K562 (cell line): ENCODE data around the gene OTUB2. TPM values are rescaled to one million over a fixed set of nuclear protein-coding genes. Genes with fewer than 3 reads are reported as not detected.

Experiments used
- ATAC-seq: fragments of 200-7000 bp; cut with Tn5 transposase; 3 replicates; pipeline ENCODE4 v1.9.1; 2020; ENCODE audit warnings: moderate library complexity
- BruUV-seq: library from RNA; stranded (reverse); fragments of 400-500 nt; replicated peaks from 2 replicates; lab custom pipeline; 2021; lab: Mats Ljungman, UMichigan
- CTCF ChIA-PET: fragments of 300-600 bp; formaldehyde crosslinking; extraction: SDS; loops from one replicate; lab custom pipeline; 2021; ENCODE audit warnings: low intra/inter-chr PET ratio; lab: Yijun Ruan, JAX
- POLR2A ChIA-PET: fragments of 300-600, 350-650 bp; sonication (Branson Sonifier 250); formaldehyde crosslinking; extraction: SDS; loops from one replicate; lab custom pipeline; 2021; ENCODE audit warnings: antibody characterized with exemption, inconsistent platforms; lab: Yijun Ruan, JAX
- DNase-seq, 4 experiments: peaks; one replicate each; pipeline versions ENCODE4 v3.0.0 to v3.0.0-alpha.2; 2011 to 2018; ENCODE audit warnings: low spot score in 3 of 4, mixed read lengths in 3 of 4; ENCODE audit errors: extremely low read depth in 1 of 4
- FAIRE-seq: peaks from 2 replicates; lab custom pipeline; 2011; peaks lifted over from hg19 to GRCh38; lab: Jason Lieb, UNC
- H2AFZ ChIP-seq: 2 replicates; pipeline ENCODE4 v1.6.0; 2011; ENCODE audit warnings: low read depth, low read length, control low read depth, inconsistent platforms
- H3K27ac ChIP-seq: fragments of 200-600 bp; 3 replicates; pipeline ENCODE4 v1.8.0; 2011; ENCODE audit warnings: low read depth, mild to moderate bottlenecking, control low read depth, inconsistent platforms, low read length, moderate library complexity, mixed read lengths; ENCODE audit errors: extremely low read depth
- H3K27me3 ChIP-seq, 2 experiments: fragments of 300-600 bp in 1 of 2; 2 replicates in 1 of 2; 3 replicates in 1 of 2; pipeline versions ENCODE4 v1.6.0 to v1.8.0; 2011; ENCODE audit warnings: inconsistent platforms in 2 of 2, low read length in 2 of 2, mild to moderate bottlenecking in 1 of 2, mixed read lengths in 1 of 2, moderate library complexity in 1 of 2; ENCODE audit not compliant: control insufficient read depth in 2 of 2, insufficient read depth in 2 of 2
- H3K36me3 ChIP-seq: fragments of 300-600 bp; 3 replicates; pipeline ENCODE4 v1.8.0; 2011; ENCODE audit warnings: mild to moderate bottlenecking, low read length, inconsistent platforms; ENCODE audit not compliant: control insufficient read depth, insufficient read depth
- H3K4me1 ChIP-seq, 2 experiments: fragments of 200-600 bp in 1 of 2; replicated peaks in 1 of 2; 2 replicates in 1 of 2; 3 replicates in 1 of 2; pipeline versions ENCODE4 v1.5.1 to v1.8.0; 2011; ENCODE audit warnings: inconsistent platforms in 2 of 2, low read length in 2 of 2, mild to moderate bottlenecking in 1 of 2, mixed read lengths in 1 of 2, moderate library complexity in 1 of 2; ENCODE audit not compliant: control insufficient read depth in 2 of 2, insufficient read depth in 2 of 2
- H3K4me2 ChIP-seq: 2 replicates; pipeline ENCODE4 v1.6.1; 2011; ENCODE audit warnings: low read length, control low read depth, inconsistent platforms, mixed read lengths; ENCODE audit not compliant: insufficient read depth
- H3K4me3 ChIP-seq: fragments of 200-600 bp; sonication (generic), shearing (Covaris generic); 2 replicates; pipeline ENCODE4 v1.5.1; 2016; ENCODE audit warnings: control low read depth, inconsistent platforms
- H3K79me2 ChIP-seq: fragments of 200-600 bp; 3 replicates; pipeline ENCODE4 v1.8.0; 2011; ENCODE audit warnings: low read length, inconsistent platforms; ENCODE audit not compliant: control insufficient read depth, insufficient read depth
- H3K9ac ChIP-seq, 2 experiments: 2 replicates each; pipeline versions ENCODE4 v1.6.0 to v1.6.1; 2011; ENCODE audit warnings: low read depth in 2 of 2, low read length in 2 of 2, control low read depth in 1 of 2, inconsistent platforms in 1 of 2, mild to moderate bottlenecking in 1 of 2, mixed read lengths in 1 of 2; ENCODE audit not compliant: insufficient read depth in 1 of 2
- H3K9me1 ChIP-seq: one replicate; pipeline ENCODE4 v1.6.0; 2011; ENCODE audit warnings: inconsistent platforms, mild to moderate bottlenecking, low read length, moderate library complexity; ENCODE audit not compliant: control insufficient read depth, insufficient read depth
- H3K9me3 ChIP-seq: replicated peaks from 2 replicates; pipeline ENCODE4 v1.5.1; 2011; ENCODE audit warnings: low read depth, low read length, inconsistent platforms; ENCODE audit not compliant: control insufficient read depth, insufficient read depth
- H4K20me1 ChIP-seq: replicated peaks from 2 replicates; pipeline ENCODE4 v1.6.1; 2011; ENCODE audit warnings: low read length, inconsistent platforms, mixed read lengths; ENCODE audit not compliant: control insufficient read depth, insufficient read depth
- CHD4 ChIP-seq: fragments of 200-600 bp; sonication (generic); IDR thresholded peaks from 3 replicates; pipeline ENCODE4 v1.6.1; 2012; ENCODE audit warnings: low read depth, mild to moderate bottlenecking, mixed read lengths, low read length, inconsistent platforms; ENCODE audit not compliant: insufficient read depth, insufficient replicate concordance, poor library complexity, severe bottlenecking
- KDM5B ChIP-seq: fragments of 200-600 bp; sonication (generic); IDR thresholded peaks from 2 replicates; pipeline ENCODE4 v1.6.1; 2012; ENCODE audit warnings: low read depth, mild to moderate bottlenecking, moderate library complexity, low read length, control low read depth, inconsistent platforms; ENCODE audit not compliant: insufficient replicate concordance
- MAFG ChIP-seq: fragments of 450-650 bp; conservative IDR thresholded peaks from 2 replicates; pipeline ENCODE4 v1.6.1; 2016; ENCODE audit warnings: missing genetic modification characterization, missing compliant biosample characterization
- NR2C1 ChIP-seq, 2 experiments: fragments of 450-650 bp; IDR thresholded peaks; 2 replicates each; pipeline ENCODE4 v1.6.1; 2017; ENCODE audit warnings: mild to moderate bottlenecking in 2 of 2, antibody characterized with exemption in 1 of 2, inconsistent platforms in 1 of 2, missing compliant biosample characterization in 1 of 2, missing genetic modification characterization in 1 of 2
- RHOXF2B ChIP-seq: fragments of 250-450 bp; sonication (Bioruptor Pico); conservative IDR thresholded peaks from 2 replicates; pipeline ENCODE4 v1.5.1; 2021
- RNF2 ChIP-seq: sonication (generic); IDR thresholded peaks from 2 replicates; pipeline ENCODE4 v1.6.1; 2016
- ZEB2 ChIP-seq: fragments of 450-650 bp; IDR thresholded peaks from 2 replicates; pipeline ENCODE4 v1.6.1; 2016
- ZNF766 ChIP-seq: fragments of 200-800 bp; sonication (Bioruptor generic); conservative IDR thresholded peaks from 2 replicates; pipeline ENCODE4 v1.6.1; 2016; ENCODE audit warnings: missing genetic modification characterization, missing compliant biosample characterization
- WGBS: fragments of 100-300 bp; shearing (Covaris generic); methylation state at CpG from one replicate; pipeline ENCODE4 v1.1.6; 2016; ENCODE audit warnings: low coverage, mixed read lengths; ENCODE audit not compliant: insufficient coverage; ENCODE audit errors: missing lambda C conversion rate; 5-methylcytosine and 5-hydroxymethylcytosine counted together
- in situ Hi-C: fragments of 300-500 bp; cut with MboI; formaldehyde crosslinking; loops from 4 replicates; pipeline ENCODE4 v1.15.0; 2018; ENCODE audit warnings: inconsistent platforms, mixed read lengths
- intact Hi-C: fragments of 100-400 bp; cut with micrococcal nuclease; formaldehyde crosslinking; loops from 2 replicates; pipeline ENCODE4 v1.14.2; 2022
- polyA plus RNA-seq, 8 experiments: library from polyadenylated mRNA; depleted of rRNA in 4 of 8; stranded (reverse) in 5 of 8; unstranded in 3 of 8; fragments of >200 nt; fragmentation: Nextera tagmentation in 2 of 8; fragmentation: Illumina TruSeq in 1 of 8; extraction: Ambion mirVana in 2 of 8; extraction: Trizol in 1 of 8; gene quantifications; 2 replicates each; pipeline versions ENCODE4 v1.2.1 to v1.2.3, GENCODE V29; 2011 to 2014; ENCODE audit warnings: inconsistent platforms in 1 of 8, missing spikeins in 1 of 8
- total RNA-seq, 7 experiments: library from RNA; depleted of rRNA in 6 of 7; stranded (reverse); fragments of >200 nt in 6 of 7; fragmentation: Illumina TruSeq in 2 of 7; extraction: Trizol in 2 of 7; gene quantifications; 2 replicates each; pipeline versions ENCODE4 v1.2.1 to v1.2.3, GENCODE V29; 2011 to 2021; ENCODE audit warnings: low replicate concordance in 1 of 7

The OTUB2 gene
- total and polyA plus RNA-seq, 9 of the 15 experiments (the other 6 are each of a cell fraction or from before 2014, with no cell fraction given), result 0.01 to 0.31 (median 0.11) TPM

DNA sequence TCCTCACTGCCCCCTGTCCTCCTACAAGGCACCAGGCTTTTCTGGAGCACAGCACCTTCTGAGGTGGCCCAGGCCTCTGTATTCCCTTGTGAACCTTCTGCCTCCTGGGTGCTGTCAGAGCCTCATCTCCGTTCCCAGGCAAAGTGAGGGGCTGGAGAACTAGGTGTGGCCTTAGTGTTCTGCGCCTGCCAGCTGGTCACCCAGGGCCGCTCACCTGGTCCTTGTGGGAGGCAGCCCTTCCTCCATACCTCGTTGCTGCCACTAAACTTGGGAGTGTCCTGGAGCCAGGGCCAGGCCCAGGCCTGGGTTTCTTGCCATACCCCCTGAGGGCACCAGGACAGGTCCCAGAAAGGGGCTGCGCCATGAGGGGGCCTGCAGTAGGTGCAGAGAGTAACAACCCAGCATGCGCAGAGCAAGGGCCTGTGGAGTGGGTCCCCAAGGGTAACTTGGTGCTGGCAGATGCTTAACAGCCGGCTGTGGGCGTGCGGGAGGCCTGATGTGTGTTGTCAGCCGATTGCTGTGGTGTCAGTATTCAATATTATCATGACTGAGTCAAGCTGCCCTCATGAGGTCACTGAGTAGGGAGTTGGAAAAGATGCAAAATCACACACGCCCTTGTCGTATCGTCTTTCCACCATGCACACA lies 17.1 kb downstream of the OTUB2 start:
- Histone ChIP-seq H3K4me3 (no peak overlapping the region), H3K79me2 (no peaks in the 10 kb centered on the region), H3K27me3 (peaks cover 2 to 11% of the 10 kb centered on the region in 2 experiments; a peak in 4 of 5 replicates), H3K9me1 (no peaks in the 10 kb centered on the region), H3K9me3 (no peaks in the 10 kb centered on the region), H4K20me1 (no peaks in the 10 kb centered on the region), H3K27ac (no peak overlapping the region), H3K9ac (no peak overlapping the region; a peak in 1 of 4 replicates), H2AFZ (no peak overlapping the region), H3K4me1 (peaks cover 0 to 6% of the 10 kb centered on the region in 2 experiments; a peak in 2 of 5 replicates), H3K36me3 (peaks cover 28% of the 10 kb centered on the region; the same call in 1 of the 3 replicates), H3K4me2 (no peak overlapping the region)
- FAIRE-seq (no peak), DNase-seq (no peak), ATAC-seq (no peak)
- ChIA-PET CTCF (no interaction called here), POLR2A (interaction anchor here (0.7 kb wide), 1 partner anchor 678 kb away, joined by 3 read pairs; no protein-coding TSS in a partner anchor)
- 49% methylated on average over 8 of the region's 13 CpGs for WGBS
- TF ChIP-seq CHD4 (no peak), RHOXF2B (CRISPR knock-in tag) (no peak), ZNF766 (no peak), ZEB2 (no peak), RNF2 (no peak), NR2C1 (IDR thresholded peaks at IDR 0.05) (no peak), NR2C1 (tag; IDR thresholded peaks at IDR 0.05) (no peak), KDM5B (no peak), MAFG (tag) (no peak)
- in situ Hi-C loops, result no loop called here
- no TSS peak for BruUV-seq
- intact Hi-C loops, result no loop called here
